MM.1S (cell line): ENCODE results near the gene RIPOR2.

ENCODE experiments used
- CTCF ChIP-seq: fragments of 300-600 bp; sonication (generic); IDR thresholded peaks from 2 replicates; pipeline ENCODE4 v1.5.1; 2016; ENCODE audit warnings: antibody characterized with exemption, low read length, mixed read lengths
- EZH2phosphoT487 ChIP-seq: fragments of 300-600 bp; sonication (generic); IDR thresholded peaks from 2 replicates; pipeline ENCODE4 v1.6.1; 2018; ENCODE audit warnings: antibody characterized with exemption, low read length

DNA sequence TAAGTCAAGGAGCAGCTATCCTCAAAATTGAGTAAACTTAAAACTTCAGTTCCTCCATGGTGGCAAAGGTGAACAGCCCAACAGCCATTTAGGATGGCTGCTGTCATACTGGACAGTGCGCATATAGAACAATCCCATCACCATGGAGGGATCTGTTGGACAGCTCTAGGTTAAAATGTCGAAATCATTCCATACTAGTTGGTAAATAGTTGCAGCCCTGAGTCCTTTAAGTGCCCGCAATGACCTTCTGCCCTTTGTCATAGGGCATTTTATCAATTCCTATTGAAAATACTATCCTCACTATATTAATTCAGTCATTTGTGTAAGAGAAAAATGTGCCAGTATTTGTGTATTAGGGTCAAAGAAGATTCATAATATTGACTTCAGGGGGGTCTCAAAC lies 128.2 kb downstream of the RIPOR2 start:
- no peak for TF ChIP-seq CTCF
- TF ChIP-seq EZH2phosphoT487 = no peak
